ENCODE results near the gene ATN1. TPM values are rescaled to one million over a fixed set of nuclear protein-coding genes. Genes with fewer than 3 reads are reported as not detected.

The ATN1 gene
- polyA plus RNA-seq, 1 donor: 66.6 TPM

DNA sequence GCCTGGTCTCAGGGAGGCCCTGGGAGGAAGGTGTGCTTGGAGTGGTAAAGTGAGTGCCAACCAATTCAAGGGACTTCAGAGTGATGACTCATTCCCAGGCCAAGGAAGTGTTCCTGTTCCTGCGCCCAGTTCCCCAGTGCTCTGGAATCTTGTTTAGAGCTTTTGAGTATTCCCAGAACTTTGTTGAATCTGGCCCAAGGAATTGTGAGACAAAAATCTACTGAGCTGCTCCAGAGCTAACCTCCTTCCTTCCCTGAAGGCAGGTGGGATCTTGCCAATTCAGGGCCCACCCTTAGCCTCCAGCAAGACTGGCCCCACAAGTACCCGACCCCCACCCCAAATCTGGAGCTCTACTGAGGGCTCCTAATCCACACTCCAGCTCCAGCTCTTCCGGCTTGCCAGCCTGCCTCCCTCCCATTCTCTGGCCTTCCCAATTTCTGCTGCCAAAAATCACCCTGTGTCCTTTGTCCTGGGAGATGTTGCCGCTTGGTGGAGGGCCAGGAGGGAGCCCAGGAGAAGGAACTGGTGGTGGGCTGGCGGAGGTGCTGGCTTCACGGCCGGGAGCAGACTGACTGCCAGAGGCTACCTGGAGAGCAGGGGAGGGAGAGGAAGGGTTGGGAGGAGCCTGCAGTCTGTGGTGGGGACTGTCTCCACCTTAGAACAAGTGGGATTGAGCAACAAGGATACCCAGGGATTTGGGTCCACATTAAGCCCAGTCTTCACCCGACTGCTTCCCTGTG, 2.0 kb upstream of the ATN1 start:
- H3K27me3 ChIP-seq (ENCODE audit: control insufficient read depth, insufficient read depth, low read length): no peaks in the 10 kb centered on the region
- peak overlapping the region; percentile 23 for H3K4me3 ChIP-seq (ENCODE audit: low read length)
- H3K9me3 ChIP-seq (ENCODE audit: control insufficient read depth, low read depth, low read length): no peaks in the 10 kb centered on the region
- no CpG with 5 or more reads among the region's 8 CpGs for WGBS (ENCODE audit: insufficient coverage, low lambda C conversion rate)
- no peaks in the 10 kb centered on the region for H3K36me3 ChIP-seq (ENCODE audit: control insufficient read depth, insufficient read depth, low read length)
- H3K27ac ChIP-seq (ENCODE audit: low read length): peak overlapping the region; percentile 84
- H3K4me1 ChIP-seq (ENCODE audit: control insufficient read depth, insufficient read depth, low read length): peaks cover 39% of the 10 kb centered on the region
- peak in 1 of 2 donors; percentile 68 for DNase-seq

GRCh38 chr12:6928022-6928702, 403 bp downstream of the ATN1 start:
- DNase-seq: no peak
- Histone ChIP-seq H3K36me3 (ENCODE audit: control insufficient read depth, insufficient read depth, low read length) (peaks cover under 1% of the 10 kb centered on the region), H3K9me3 (ENCODE audit: control insufficient read depth, low read depth, low read length) (no peaks in the 10 kb centered on the region), H3K4me1 (ENCODE audit: control insufficient read depth, insufficient read depth, low read length) (peaks cover 43% of the 10 kb centered on the region), H3K27me3 (ENCODE audit: control insufficient read depth, insufficient read depth, low read length) (no peaks in the 10 kb centered on the region), H3K27ac (ENCODE audit: low read length) (peak overlapping the region; percentile 70), H3K4me3 (ENCODE audit: low read length) (peak overlapping the region; percentile 89)
- WGBS (ENCODE audit: insufficient coverage, low lambda C conversion rate): no CpG with 5 or more reads among the region's 79 CpGs

DNA sequence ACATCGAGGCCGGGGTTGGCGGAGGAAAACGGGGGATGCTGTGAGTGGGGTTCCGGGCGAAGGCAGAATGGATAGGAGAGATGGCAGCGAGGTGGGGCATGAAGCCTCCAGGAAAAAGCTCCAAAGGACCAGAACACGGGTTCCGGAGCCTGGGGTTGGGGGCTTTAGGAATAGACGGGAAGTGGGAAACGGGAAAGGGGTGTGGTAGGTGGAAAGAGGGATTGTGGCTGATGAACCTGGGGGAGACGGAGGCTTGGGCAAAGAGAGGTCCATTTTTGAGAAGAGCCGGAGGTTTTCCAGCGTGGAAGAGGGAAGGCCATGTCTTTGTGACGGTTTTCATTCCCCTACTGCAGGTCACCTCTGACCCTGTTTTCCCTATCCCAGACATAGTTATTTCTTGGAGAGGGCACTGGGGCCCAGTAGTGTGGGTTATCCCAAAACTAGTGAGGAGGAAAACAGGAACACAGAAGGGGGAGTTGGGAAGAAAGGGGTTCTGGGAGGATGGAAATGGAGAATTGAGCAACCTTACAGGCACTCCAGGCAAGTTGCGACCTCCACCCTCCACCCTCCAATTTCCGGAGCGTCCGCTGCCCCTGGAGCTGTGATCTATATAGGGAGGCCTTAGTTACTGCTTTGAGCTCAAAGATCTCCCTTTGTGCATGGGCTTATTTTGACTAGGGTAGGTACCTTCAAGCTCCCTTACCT, 1.1 kb downstream of the ATN1 start:
- no peaks in the 10 kb centered on the region for H3K9me3 ChIP-seq (ENCODE audit: control insufficient read depth, low read depth, low read length)
- DNase-seq: peak in 1 of 2 donors; percentile 45
- H3K36me3 ChIP-seq (ENCODE audit: control insufficient read depth, insufficient read depth, low read length): peaks cover 7% of the 10 kb centered on the region
- H3K27me3 ChIP-seq (ENCODE audit: control insufficient read depth, insufficient read depth, low read length): no peaks in the 10 kb centered on the region
- peaks cover 43% of the 10 kb centered on the region for H3K4me1 ChIP-seq (ENCODE audit: control insufficient read depth, insufficient read depth, low read length)
- no CpG with 5 or more reads among the region's 19 CpGs for WGBS (ENCODE audit: insufficient coverage, low lambda C conversion rate)
- H3K27ac ChIP-seq (ENCODE audit: low read length): peak overlapping the region; percentile 70
- H3K4me3 ChIP-seq (ENCODE audit: low read length): peak overlapping the region; percentile 89

DNA sequence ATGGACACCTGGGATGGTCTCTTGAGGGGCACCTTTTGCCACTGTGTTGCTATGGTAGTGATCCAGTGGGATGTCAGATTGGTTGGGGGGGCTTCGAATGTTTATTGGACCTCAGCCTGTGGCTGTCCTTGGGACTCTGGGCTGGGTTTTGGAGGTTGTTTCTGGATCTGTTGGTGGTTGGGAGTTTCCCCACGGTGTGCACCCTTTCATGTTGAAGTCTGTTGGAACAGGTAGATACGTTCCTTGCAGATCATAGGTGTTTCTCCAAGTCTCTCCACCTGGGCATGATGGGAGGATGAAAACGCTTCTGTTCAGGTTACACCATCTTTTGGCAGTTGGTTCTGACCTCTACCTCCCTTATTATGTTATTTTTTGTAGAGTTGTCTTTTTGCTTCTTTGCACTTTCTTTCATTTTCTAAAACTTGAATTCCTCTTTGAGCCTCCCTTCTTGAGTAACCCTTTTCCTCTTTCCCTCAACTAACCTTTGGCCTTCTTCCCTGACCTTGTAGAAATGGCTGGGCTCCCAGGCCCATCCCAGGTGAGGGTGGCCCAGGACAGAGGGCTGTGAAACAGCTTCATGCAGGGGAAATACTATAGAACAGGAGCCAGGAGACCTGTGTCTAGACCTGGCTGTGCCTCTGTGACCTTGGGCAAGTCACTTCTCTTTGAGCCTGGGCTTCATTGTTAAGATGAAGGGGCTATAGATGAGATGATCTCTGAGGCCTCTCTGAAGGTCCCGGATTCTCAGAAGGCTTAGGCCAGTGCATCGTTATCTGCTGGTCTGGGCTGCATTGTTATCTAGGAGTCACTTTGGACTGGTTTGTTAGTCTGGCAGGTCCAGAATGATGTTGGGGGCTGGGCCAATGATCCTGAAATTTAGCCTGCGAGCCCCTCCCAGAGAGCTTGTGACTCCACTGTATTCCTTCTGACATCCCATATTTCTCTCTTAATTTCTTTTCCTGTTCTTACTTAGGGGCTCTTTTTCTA, 2.0 kb downstream of the ATN1 start:
- Histone ChIP-seq H3K36me3 (ENCODE audit: control insufficient read depth, insufficient read depth, low read length) (peaks cover 16% of the 10 kb centered on the region), H3K27ac (ENCODE audit: low read length) (peak overlapping the region; percentile 70), H3K4me1 (ENCODE audit: control insufficient read depth, insufficient read depth, low read length) (peaks cover 38% of the 10 kb centered on the region), H3K27me3 (ENCODE audit: control insufficient read depth, insufficient read depth, low read length) (no peaks in the 10 kb centered on the region), H3K4me3 (ENCODE audit: low read length) (peak overlapping the region; percentile 89), H3K9me3 (ENCODE audit: control insufficient read depth, low read depth, low read length) (no peaks in the 10 kb centered on the region)
- peak in 1 of 2 donors; percentile 21 for DNase-seq
- WGBS (ENCODE audit: insufficient coverage, low lambda C conversion rate): 73% methylated on average over 2 of the region's 7 CpGs

DNA sequence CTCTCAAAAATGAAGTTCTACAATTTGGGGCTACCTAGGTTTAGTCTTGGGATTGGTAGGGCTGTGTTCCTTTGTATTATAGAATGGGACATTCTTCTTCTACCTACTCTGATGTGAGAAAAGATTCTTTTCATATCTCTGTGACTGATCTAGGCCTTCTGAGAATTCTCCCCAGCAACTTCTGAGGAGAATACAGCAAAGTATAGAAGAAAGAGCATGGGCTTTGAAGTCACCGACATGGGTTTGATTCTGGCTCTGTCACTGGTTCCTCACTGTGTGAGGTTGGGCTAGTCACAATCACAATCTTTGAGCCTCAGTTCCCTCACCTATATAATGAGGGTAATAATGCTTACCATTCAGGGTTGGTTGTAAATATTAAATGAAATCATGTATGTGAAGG, 5.0 kb downstream of the ATN1 start:
- Histone ChIP-seq H3K27me3 (ENCODE audit: control insufficient read depth, insufficient read depth, low read length) (no peaks in the 10 kb centered on the region), H3K4me1 (ENCODE audit: control insufficient read depth, insufficient read depth, low read length) (peaks cover 21% of the 10 kb centered on the region), H3K9me3 (ENCODE audit: control insufficient read depth, low read depth, low read length) (no peaks in the 10 kb centered on the region), H3K27ac (ENCODE audit: low read length) (no peak overlapping the region), H3K4me3 (ENCODE audit: low read length) (no peak overlapping the region), H3K36me3 (ENCODE audit: control insufficient read depth, insufficient read depth, low read length) (peaks cover 37% of the 10 kb centered on the region)
- DNase-seq: no peak
- WGBS (ENCODE audit: insufficient coverage, low lambda C conversion rate): no CpG with 5 or more reads among the region's 1 CpG

- H3K4me3 ChIP-seq (ENCODE audit: low read length): no peak overlapping the region
- H3K27me3 ChIP-seq (ENCODE audit: control insufficient read depth, insufficient read depth, low read length): no peaks in the 10 kb centered on the region
- H3K27ac ChIP-seq (ENCODE audit: low read length): no peak overlapping the region
- DNase-seq: no peak
- no CpG with 5 or more reads among the region's 8 CpGs for WGBS (ENCODE audit: insufficient coverage, low lambda C conversion rate)
- H3K36me3 ChIP-seq (ENCODE audit: control insufficient read depth, insufficient read depth, low read length): peaks cover 44% of the 10 kb centered on the region
- no peaks in the 10 kb centered on the region for H3K9me3 ChIP-seq (ENCODE audit: control insufficient read depth, low read depth, low read length)
- H3K4me1 ChIP-seq (ENCODE audit: control insufficient read depth, insufficient read depth, low read length): peaks cover 25% of the 10 kb centered on the region
Measured at GRCh38 chr12:6934110-6934509, 6.4 kb downstream of the ATN1 start.

DNA sequence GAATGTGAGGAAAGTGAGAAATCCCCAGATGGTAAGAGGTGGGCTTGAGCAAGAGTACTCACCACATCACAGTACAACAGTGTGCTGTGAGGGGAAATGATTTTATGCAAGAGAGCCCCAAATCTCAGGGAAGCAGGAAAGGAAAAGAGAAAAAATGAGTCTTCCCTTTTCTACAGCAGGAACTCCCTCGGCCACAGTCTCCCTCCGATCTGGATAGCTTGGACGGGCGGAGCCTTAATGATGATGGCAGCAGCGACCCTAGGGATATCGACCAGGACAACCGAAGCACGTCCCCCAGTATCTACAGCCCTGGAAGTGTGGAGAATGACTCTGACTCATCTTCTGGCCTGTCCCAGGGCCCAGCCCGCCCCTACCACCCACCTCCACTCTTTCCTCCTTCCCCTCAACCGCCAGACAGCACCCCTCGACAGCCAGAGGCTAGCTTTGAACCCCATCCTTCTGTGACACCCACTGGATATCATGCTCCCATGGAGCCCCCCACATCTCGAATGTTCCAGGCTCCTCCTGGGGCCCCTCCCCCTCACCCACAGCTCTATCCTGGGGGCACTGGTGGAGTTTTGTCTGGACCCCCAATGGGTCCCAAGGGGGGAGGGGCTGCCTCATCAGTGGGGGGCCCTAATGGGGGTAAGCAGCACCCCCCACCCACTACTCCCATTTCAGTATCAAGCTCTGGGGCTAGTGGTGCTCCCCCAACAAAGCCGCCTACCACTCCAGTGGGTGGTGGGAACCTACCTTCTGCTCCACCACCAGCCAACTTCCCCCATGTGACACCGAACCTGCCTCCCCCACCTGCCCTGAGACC, 7.8 kb downstream of the ATN1 start:
- Histone ChIP-seq H3K4me1 (ENCODE audit: control insufficient read depth, insufficient read depth, low read length) (peaks cover 14% of the 10 kb centered on the region), H3K36me3 (ENCODE audit: control insufficient read depth, insufficient read depth, low read length) (peaks cover 52% of the 10 kb centered on the region), H3K27me3 (ENCODE audit: control insufficient read depth, insufficient read depth, low read length) (no peaks in the 10 kb centered on the region), H3K27ac (ENCODE audit: low read length) (no peak overlapping the region), H3K4me3 (ENCODE audit: low read length) (no peak overlapping the region), H3K9me3 (ENCODE audit: control insufficient read depth, low read depth, low read length) (no peaks in the 10 kb centered on the region)
- WGBS (ENCODE audit: insufficient coverage, low lambda C conversion rate): no CpG with 5 or more reads among the region's 14 CpGs
- no peak for DNase-seq

GRCh38 chr12:6936194-6936635, 8.5 kb downstream of the ATN1 start:
- no peak overlapping the region for H3K4me3 ChIP-seq (ENCODE audit: low read length)
- no peaks in the 10 kb centered on the region for H3K27me3 ChIP-seq (ENCODE audit: control insufficient read depth, insufficient read depth, low read length)
- H3K36me3 ChIP-seq (ENCODE audit: control insufficient read depth, insufficient read depth, low read length): peaks cover 58% of the 10 kb centered on the region
- no peak for DNase-seq
- no CpG with 5 or more reads among the region's 3 CpGs for WGBS (ENCODE audit: insufficient coverage, low lambda C conversion rate)
- H3K9me3 ChIP-seq (ENCODE audit: control insufficient read depth, low read depth, low read length): no peaks in the 10 kb centered on the region
- peaks cover 10% of the 10 kb centered on the region for H3K4me1 ChIP-seq (ENCODE audit: control insufficient read depth, insufficient read depth, low read length)
- no peak overlapping the region for H3K27ac ChIP-seq (ENCODE audit: low read length)
